Measurements from ENCODE around the gene DNAL1.

The DNAL1 gene

GRCh38 chr14:73726025-73726961 lies 81.5 kb downstream of the DNAL1 start:
- no peak for DNase-seq

DNA sequence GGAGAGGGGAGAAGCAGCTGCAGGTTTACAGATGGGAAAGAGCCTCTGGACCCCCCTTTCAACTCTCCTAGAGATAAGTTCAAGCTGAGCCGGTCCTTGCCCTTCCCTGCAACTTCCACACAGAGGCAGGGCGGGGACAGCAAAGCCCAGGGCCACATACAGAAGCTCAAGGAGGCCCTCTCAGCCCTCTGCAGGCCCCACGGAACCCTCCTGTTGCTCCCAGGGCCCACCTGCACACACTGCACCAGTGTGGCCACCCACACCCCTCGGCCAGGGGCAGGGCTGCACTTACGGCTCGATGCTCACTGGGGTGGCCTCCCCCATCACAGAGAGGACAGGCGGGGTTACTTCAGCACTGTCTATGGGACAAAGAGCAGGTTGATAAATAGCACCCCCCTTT lies 82.4 kb downstream of the DNAL1 start:
- DNase-seq = no peak

- peak in 1 of 2 experiments; percentile 85 for DNase-seq
Measured at GRCh38 chr14:73728717-73729330, 84.0 kb downstream of the DNAL1 start.

GRCh38 chr14:73729556-73730265 lies 84.9 kb downstream of the DNAL1 start:
- no peak for DNase-seq

- DNase-seq = no peak
Measured at GRCh38 chr14:73731111-73731510, 86.3 kb downstream of the DNAL1 start.

- DNase-seq = no peak
Measured at GRCh38 chr14:73732006-73732405, 87.2 kb downstream of the DNAL1 start.

GRCh38 chr14:73736842-73737241 lies 92.1 kb downstream of the DNAL1 start:
- no peak for DNase-seq

GRCh38 chr14:73738518-73739173 lies 93.9 kb downstream of the DNAL1 start:
- DNase-seq = no peak

- no peak for DNase-seq
Measured at GRCh38 chr14:73739174-73739898, 94.5 kb downstream of the DNAL1 start.

DNA sequence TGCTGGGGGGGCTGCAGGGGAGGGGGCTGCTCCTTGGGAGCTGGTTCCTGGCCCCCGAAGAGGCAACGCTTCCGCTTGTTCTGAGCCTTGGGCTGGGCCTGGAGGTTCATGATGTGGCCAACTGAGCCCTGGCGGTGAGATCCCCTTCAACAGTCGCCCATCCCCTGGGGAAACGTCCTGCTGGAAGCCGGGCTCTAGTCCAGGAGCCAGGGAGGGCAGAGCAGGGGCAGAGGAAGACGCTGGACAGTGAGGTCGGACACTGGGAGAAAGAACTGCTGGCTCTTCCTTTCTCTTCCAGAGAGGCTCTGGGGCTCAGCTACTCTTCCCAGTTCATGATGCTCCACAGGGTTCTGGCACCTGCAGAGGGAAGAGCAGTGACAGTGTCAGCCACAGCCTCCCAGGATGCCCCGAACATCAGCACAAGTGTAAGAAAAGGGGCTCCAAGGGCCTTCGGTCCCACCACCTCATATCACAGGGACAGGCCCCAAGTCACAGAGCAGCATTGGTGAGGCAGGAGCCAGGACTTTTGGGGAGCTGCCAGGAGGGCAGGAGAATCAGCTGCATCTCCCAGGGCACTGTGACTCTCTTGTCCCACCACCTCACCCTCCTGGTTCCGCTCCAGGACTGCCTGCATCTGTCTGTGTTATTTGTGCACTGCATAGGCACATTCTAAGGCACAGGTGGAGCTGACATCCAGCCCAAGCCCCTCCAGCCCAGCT lies 95.3 kb downstream of the DNAL1 start:
- DNase-seq = no peak

GRCh38 chr14:73740618-73741326 lies 96.0 kb downstream of the DNAL1 start:
- DNase-seq = no peak

GRCh38 chr14:73741386-73741875 lies 96.6 kb downstream of the DNAL1 start:
- no peak for DNase-seq

GRCh38 chr14:73741876-73742519 lies 97.2 kb downstream of the DNAL1 start:
- DNase-seq = no peak

GRCh38 chr14:73742520-73743238 lies 97.9 kb downstream of the DNAL1 start:
- DNase-seq = no peak

- DNase-seq = no peak
Measured at GRCh38 chr14:73743431-73743931, 98.7 kb downstream of the DNAL1 start.

DNA sequence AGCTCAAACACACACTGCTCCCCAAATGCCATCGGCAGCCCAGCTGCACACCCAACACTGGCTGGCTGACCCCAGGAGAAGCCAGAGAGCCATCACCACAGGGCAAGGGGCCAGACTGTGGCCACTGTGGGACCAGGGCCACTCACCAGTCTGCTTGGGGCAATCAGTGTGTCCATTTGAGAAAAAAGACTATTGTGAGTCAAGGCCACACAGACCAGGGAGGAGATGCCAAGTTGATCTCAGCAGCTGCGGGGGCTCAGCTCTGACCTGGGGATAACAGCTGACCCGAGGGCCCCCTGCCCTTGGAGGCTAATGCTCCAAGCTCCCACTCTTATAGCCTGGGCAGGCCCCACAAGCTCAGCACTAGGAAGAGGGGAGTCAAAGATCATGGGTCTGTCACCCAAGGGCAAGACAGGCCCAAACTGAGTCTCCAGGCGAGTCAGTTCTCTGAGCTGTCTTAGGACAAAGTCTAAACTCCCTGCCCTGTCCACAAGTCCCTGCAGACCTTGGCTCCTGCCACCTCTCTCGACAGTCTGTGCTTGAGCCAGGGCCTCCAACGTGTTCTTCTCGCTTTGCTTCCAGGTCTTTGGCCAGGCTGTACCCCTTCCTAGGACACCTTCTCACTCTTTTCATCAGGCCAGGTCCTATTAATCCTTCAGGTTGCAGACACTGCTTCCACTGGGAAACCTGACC lies 99.5 kb downstream of the DNAL1 start:
- no peak for DNase-seq

- DNase-seq = no peak
Measured at GRCh38 chr14:73744874-73745529, 100.2 kb downstream of the DNAL1 start.

All from SW 1271 (cell line).